GM18868 (cell line): ENCODE measurements around the gene ATCAY.
"Not testable (repeated sequence)": the region's sequence is repeated elsewhere in the genome, so short reads cannot be mapped to it uniquely, and the experiment has no call there.

Experiments
- ATAC-seq: cut with Tn5 transposase; IDR thresholded peaks from one replicate; pipeline ENCODE4 v1.9.1; 2021; ENCODE audit warnings: mild to moderate bottlenecking, moderate library complexity; ENCODE audit not compliant: unreplicated experiment

The ATCAY gene

DNA sequence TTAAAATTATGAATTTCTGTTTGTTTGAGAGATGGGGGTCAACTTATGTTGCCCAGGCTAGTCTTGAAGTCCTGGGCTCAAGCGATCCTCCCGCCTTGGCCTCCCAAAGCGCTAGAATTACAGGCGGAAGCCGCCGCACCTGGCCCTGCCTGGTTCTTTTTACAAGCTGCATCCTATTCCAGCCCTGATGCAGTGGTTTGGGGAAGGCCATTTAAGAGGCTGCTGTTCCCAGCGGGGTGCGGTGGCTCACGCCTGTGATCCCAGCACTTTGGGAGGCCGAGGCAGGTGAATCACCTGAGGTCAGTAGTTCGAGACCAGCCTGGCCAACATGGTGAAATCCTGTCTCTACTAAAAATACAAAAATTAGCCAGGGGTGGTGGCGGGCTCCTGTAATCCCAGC lies 87.5 kb downstream of the ATCAY start:
- not testable (repeated sequence) for ATAC-seq

DNA sequence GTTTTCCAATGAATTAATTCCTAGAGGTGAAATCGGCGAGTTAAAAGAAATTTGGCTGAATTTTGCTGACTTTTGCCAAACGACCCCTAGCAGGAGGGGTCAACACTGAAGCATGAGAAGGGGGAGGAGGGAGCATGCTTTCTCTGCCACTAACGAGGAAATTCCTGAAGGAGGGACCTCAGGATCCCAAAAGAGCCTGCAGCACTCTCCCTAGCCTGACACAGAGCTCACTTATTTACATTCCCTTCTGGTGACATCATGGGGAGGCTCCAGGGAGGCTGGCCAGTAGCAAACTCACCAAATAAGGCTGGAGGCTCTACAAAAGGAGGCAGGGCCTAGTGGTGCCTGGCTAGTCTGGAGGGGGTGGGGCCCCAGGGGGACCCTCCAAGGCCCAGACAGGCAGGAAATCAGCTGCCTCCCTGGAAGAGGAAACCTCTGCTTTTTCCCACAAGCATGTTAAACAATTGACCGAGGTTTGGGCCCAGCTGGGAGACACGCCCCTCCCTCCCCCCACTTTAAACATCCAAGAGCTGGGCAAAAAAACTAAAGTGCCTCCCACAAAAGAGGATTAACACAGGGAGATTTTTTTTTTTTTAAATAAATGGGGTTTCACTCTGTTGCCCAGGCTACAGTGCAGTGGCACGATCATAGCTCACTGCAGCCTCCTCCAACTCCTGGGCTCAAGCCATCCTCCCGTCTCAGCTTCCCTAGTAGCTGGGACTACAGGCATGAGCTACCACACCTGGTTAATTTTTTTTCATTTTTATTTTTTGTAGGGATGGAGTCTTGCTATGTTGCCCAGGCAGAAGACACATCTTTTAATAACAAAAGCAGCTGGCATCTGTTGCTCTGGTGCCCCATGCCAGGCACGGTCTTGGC lies 88.3 kb downstream of the ATCAY start:
- no peak for ATAC-seq

DNA sequence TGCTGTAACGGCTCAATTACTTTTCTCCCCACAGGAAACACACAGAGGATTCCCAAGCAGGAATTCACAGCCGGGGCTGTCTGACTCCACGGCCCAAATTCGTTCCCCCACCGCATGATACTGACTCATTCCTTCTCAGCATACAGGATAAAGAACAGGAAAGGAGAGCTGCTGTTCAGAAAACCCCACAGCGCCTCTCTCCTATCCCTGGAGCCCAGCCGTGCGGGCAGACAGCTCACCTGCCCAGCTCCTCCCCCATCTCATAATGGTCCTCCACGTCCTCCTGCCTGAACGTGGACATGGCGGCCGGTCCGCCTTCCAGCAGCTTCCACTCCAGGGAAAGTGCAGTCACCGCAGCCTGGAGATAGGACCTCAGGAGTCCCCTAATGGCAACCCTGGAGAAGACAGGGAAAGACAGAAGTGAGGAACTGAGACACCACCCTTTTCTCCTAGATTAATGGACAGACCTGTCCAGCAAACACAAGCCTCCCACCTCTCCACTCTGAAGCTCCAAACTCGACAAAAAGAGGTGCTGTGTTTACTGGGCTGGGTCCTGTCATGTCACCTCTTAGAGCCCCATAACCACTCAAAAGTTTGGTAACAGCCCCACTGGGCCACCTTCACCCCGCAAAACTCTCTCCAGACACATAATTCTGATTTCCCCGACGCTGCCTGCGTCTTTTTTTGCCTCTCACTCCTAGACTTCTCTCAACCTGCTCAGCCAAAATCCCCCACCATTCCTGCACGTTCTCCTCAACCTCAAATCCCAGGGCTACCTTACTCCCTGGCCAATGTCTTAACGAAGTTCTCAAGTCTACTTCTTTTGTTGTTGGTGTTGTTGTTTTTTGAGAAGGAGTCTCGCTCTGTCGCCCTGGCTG lies 89.2 kb downstream of the ATCAY start:
- ATAC-seq = no peak

DNA sequence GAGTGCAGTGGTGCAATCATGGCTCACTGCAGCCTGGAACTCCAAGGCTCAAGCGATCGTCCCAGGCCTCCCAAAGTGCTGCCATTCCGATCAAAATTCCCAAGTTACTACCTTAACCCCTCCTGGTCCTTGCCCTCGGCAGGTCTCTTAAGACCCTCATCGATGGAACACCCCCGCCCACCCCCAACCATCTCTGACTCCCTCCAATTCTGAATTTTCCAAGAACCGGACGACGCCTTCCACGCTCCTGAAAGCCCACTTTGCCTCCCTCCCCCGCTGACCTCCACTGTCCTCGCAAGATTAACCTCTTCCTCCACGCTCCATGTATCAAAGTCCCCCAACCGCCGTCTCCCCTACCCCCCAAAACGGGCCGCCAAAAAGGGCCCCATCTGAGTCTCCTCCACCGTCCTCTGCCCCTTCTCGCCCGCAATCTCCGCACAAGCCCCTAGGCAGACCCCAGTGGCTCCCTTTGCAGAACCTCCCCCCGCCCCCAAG lies 89.9 kb downstream of the ATCAY start:
- no peak for ATAC-seq

DNA sequence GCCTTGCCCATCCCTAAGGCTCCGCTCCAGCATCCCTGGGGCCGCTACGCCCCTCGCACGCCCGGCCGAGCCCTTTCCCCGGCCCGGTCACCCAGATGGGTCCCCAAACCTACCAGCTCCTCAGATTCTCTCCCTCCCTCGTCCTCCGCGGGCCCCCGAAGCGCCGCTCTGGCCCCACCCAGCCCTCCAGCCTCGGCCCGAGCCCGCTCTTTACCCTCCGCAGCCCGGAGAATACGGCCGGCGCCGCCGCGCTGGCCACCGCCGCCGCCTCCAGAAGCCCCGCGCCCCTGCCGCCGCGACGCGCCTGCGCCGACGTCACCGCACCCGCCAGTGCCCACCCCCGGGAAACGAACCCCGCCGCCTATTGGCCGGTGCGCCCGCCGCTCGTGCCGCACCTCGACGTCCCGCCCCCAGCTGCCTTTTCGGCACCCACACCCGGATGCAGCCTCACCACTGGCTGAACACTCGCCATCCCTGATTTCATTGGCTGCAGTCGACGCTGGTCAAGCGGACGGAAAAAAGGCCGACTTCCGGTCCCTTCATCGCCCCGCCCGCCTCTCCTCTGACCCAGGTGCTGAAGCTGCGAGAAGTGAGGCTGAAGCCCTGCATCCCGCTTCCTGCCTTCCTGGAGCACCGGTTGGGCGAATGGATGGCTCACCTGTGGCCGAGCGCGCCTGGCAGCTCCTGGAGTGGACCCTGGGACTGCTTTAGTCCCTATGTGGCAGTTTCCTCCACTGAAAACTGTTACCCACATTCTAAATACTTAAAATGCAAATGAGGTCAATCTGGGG lies 90.5 kb downstream of the ATCAY start, which contains the start of gene DAPK3:
Gene DAPK3 (minus strand): TSS at position 292 of the 791 bp plus-strand sequence. CDS start 1,364 bp downstream, outside the sequence.
- peak; percentile 95 for ATAC-seq

DNA sequence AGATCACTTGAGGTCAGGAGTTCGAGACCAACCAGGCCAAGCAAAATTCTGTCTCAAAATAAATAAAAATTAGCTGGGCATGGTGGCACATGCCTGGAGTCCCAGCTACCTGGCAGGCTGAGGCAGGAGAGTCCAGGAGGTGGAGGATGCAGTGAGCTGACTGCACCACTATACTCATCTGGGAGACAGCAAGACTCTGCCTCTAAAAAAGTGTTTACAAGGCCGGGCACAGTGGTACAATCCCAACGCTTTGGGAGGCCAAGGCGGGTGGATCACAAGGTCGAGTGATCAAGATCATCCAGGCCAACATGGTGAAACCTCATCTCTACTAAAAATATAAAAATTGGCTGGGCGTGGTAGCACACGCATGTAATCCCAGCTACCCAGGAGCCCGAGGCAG lies 94.7 kb downstream of the ATCAY start:
- ATAC-seq = no peak

DNA sequence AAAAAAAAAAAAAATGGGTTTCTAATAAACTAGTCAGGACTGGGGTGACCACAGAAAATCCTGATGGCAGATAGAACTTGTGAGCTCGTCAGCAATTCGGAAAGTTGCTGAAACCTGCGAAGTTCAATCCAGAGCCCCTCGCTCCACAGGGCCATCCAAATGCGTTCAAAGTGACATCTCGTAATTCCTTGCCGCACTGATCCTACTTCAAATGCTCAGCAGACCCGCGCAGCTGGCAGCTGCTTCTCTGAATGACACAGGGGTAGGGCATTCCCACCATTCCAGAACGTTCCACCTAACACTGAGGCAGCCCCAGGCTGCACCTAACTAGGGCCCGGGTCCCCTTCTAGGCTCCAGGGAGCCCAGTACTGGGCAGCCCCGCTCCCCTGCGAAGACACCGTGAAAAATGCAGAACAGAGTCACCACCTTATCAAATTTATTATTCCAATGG lies 95.2 kb downstream of the ATCAY start:
- ATAC-seq = no peak

DNA sequence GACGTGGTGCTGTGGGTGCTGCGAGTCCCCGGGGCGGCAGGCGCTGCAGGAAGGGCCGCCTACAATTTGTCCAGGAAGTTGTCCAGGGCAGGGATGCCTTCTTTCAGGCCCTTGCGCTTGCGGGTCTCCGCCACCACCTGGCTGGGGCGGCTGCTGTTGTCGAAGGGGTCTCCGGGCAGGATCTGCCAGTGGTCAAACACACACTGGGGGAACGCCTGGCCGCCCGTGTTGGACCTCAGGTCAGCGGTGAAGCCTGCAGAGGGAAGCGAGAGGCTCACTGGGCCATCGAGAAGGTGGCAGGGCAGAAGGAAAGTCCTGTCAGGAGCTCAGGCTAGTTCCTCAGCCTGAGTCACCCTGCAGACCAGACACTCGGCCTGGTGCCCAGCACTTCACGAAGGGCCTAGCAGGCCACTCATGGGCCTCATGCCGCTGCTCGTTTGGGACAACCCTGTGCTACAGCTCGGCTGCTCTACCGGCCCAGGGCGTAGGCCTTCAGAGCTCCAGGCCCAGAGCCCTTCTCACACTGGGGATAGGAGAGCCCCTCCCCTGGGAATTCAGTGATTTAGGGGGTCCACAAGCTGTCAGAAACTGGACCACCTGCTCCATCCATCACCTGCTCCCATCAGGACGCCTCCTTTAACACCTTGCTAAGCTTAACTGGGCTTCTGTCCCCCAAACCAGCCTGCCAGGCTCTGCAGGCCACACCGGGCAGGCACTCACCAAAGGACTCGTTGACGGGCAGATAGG lies 96.2 kb downstream of the ATCAY start:
- no peak for ATAC-seq
